HCT116 (cell line): ENCODE data around the gene ZBED5. TPM values are rescaled to one million over a fixed set of nuclear protein-coding genes. Genes with fewer than 3 reads are reported as not detected.

Source experiments
- ATAC-seq: fragments of 200-7000 bp; cut with Tn5 transposase; 2 replicates; pipeline ENCODE4 v1.9.1; 2020; ENCODE audit warnings: mild to moderate bottlenecking, moderate library complexity
- BruUV-seq: library from RNA; stranded (reverse); fragments of 400-500 nt; replicated peaks from 2 replicates; lab custom pipeline; 2021; lab: Mats Ljungman, UMichigan
- CTCF ChIA-PET: fragments of 300-600 bp; sonication (Branson Sonifier 250); formaldehyde crosslinking; loops from one replicate; lab custom pipeline; 2021; ENCODE audit warnings: antibody characterized with exemption; lab: Charles Lee
- POLR2A ChIA-PET: fragments of 300-600, 350-600 bp; sonication (Branson Sonifier 250); formaldehyde crosslinking; loops from one replicate; lab custom pipeline; 2021; ENCODE audit warnings: antibody characterized with exemption; lab: Charles Lee
- RAD21 ChIA-PET, 2 experiments: fragments of 300-600 bp; sonication (Branson Sonifier 250); formaldehyde crosslinking; loops; one replicate each; lab custom pipeline; 2023; ENCODE audit warnings: low total read pairs in 2 of 2; ENCODE audit not compliant: uncharacterized antibody in 2 of 2, unreplicated experiment in 2 of 2, low non-redundant PET in 1 of 2; lab: Charles Lee
- DNase-seq: peaks from one replicate; pipeline ENCODE4 v3.0.0-alpha.2; 2010; ENCODE audit warnings: low read depth, low spot score
- H2AFZ ChIP-seq: fragments of 200-600 bp; shearing (Covaris generic), sonication (generic); 2 replicates; pipeline ENCODE4 v1.6.1; 2017; ENCODE audit warnings: low read depth, mixed run types, mixed read lengths, antibody characterized with exemption, low read length; ENCODE audit not compliant: poor library complexity, severe bottlenecking
- H3K27ac ChIP-seq: 2 replicates; pipeline ENCODE4 v1.5.1; 2012; ENCODE audit warnings: low read depth, low read length
- H3K27me3 ChIP-seq: fragments of 200-600 bp; sonication (generic); 2 replicates; pipeline ENCODE4 v1.6.1; 2016; ENCODE audit warnings: mixed run types, low read length, mixed read lengths; ENCODE audit not compliant: insufficient read depth
- H3K36me3 ChIP-seq, 2 experiments: fragments of 200-500 bp in 1 of 2; fragments of 200-600 bp in 1 of 2; sonication (Bioruptor generic) in 1 of 2; sonication (generic) in 1 of 2; 2 replicates each; pipeline versions ENCODE4 v1.5.1 to v1.6.1; 2014 to 2016; ENCODE audit warnings: low read length in 2 of 2, inconsistent platforms in 1 of 2, mixed read lengths in 1 of 2, mixed run types in 1 of 2; ENCODE audit not compliant: insufficient read depth in 2 of 2, control insufficient read depth in 1 of 2
- H3K4me1 ChIP-seq, 2 experiments: fragments of 200-600 bp in 1 of 2; sonication (generic) in 1 of 2; 2 replicates each; pipeline versions ENCODE4 v1.5.1 to v1.6.1; 2012 to 2017; ENCODE audit warnings: low read length in 2 of 2, inconsistent platforms in 1 of 2, mild to moderate bottlenecking in 1 of 2, mixed read lengths in 1 of 2, mixed run types in 1 of 2, moderate library complexity in 1 of 2; ENCODE audit not compliant: insufficient read depth in 2 of 2, control insufficient read depth in 1 of 2
- H3K4me2 ChIP-seq: fragments of 200-600 bp; sonication (generic); 2 replicates; pipeline ENCODE4 v1.6.1; 2017; ENCODE audit warnings: mixed run types, low read length, mixed read lengths
- H3K4me3 ChIP-seq, 2 experiments: fragments of 200-600 bp in 1 of 2; sonication (generic) in 1 of 2; replicated peaks in 1 of 2; 2 replicates each; pipeline ENCODE4 v1.5.1; 2011 to 2016; ENCODE audit warnings: low read length in 2 of 2, control low read depth in 1 of 2, low read depth in 1 of 2, mild to moderate bottlenecking in 1 of 2, mixed read lengths in 1 of 2, mixed run types in 1 of 2
- H3K79me2 ChIP-seq: fragments of 200-600 bp; sonication (generic); 2 replicates; pipeline ENCODE4 v1.6.1; 2017; ENCODE audit warnings: mild to moderate bottlenecking, mixed run types, low read length, moderate library complexity, mixed read lengths; ENCODE audit not compliant: insufficient read depth
- H3K9ac ChIP-seq: fragments of 200-600 bp; sonication (generic); 2 replicates; pipeline ENCODE4 v1.6.1; 2016; ENCODE audit warnings: low read length, mixed read lengths
- H3K9me2 ChIP-seq: fragments of 200-600 bp; sonication (generic), shearing (Covaris generic); 2 replicates; pipeline ENCODE4 v1.6.1; 2017; ENCODE audit warnings: mixed run types, mild to moderate bottlenecking, moderate library complexity; ENCODE audit not compliant: insufficient read depth
- H3K9me3 ChIP-seq, 2 experiments: fragments of 200-500 bp in 1 of 2; fragments of 200-600 bp in 1 of 2; sonication (Bioruptor generic) in 1 of 2; sonication (generic) in 1 of 2; 2 replicates each; pipeline ENCODE4 v1.6.1; 2014 to 2017; ENCODE audit warnings: low read length in 2 of 2, mixed read lengths in 2 of 2, inconsistent platforms in 1 of 2, low read depth in 1 of 2, mild to moderate bottlenecking in 1 of 2, mixed run types in 1 of 2, moderate library complexity in 1 of 2; ENCODE audit not compliant: control insufficient read depth in 1 of 2, insufficient read depth in 1 of 2
- H4K20me1 ChIP-seq: fragments of 200-600 bp; sonication (generic), shearing (Covaris generic); 2 replicates; pipeline ENCODE4 v1.6.1; 2017; ENCODE audit warnings: mixed run types, mild to moderate bottlenecking, moderate library complexity; ENCODE audit not compliant: insufficient read depth
- CBX3 ChIP-seq: IDR thresholded peaks from 2 replicates; pipeline ENCODE4 v1.6.1; 2012; ENCODE audit warnings: low read depth
- ELF1 ChIP-seq: IDR thresholded peaks from 2 replicates; pipeline ENCODE4 v1.6.1; 2012; ENCODE audit warnings: low read depth, borderline replicate concordance
- POLR2AphosphoS5 ChIP-seq: IDR thresholded peaks from 2 replicates; pipeline ENCODE4 v1.6.1; 2011; ENCODE audit warnings: mild to moderate bottlenecking, low read depth, low read length, moderate library complexity
- RAD21 ChIP-seq: IDR thresholded peaks from 2 replicates; pipeline ENCODE4 v1.6.1; 2012; ENCODE audit warnings: low read depth, mild to moderate bottlenecking
- SP1 ChIP-seq: IDR thresholded peaks from 2 replicates; pipeline ENCODE4 v1.6.1; 2012; ENCODE audit warnings: low read depth
- SRF ChIP-seq: IDR thresholded peaks from 2 replicates; pipeline ENCODE4 v1.6.1; 2012; ENCODE audit warnings: low read depth
- YY1 ChIP-seq: IDR thresholded peaks from 2 replicates; pipeline ENCODE4 v1.6.1; 2011; ENCODE audit warnings: low read length, low read depth, moderate library complexity, mild to moderate bottlenecking; ENCODE audit not compliant: insufficient replicate concordance; ENCODE audit errors: extremely low read depth
- ZFX ChIP-seq: fragments of 450-650 bp; IDR thresholded peaks from 2 replicates; pipeline ENCODE4 v1.6.1; 2017
- intact Hi-C: fragments of 100-400 bp; cut with micrococcal nuclease; formaldehyde crosslinking; loops from 2 replicates; pipeline ENCODE4 v1.10.0; 2022
- total RNA-seq: library from RNA; stranded (reverse); gene quantifications from one replicate; pipeline ENCODE4 v1.2.1, GENCODE V29; 2021; ENCODE audit not compliant: unreplicated experiment

ZBED5 gene
- total RNA-seq, 1 experiment from 2014 or later = 26.8 TPM

GRCh38 chr11:10805741-10806140, 52.1 kb downstream of the ZBED5 start:
- Histone ChIP-seq H3K27ac (no peak overlapping the region), H3K9ac (no peak overlapping the region), H3K4me2 (no peak overlapping the region), H3K36me3 (peaks cover 59 to 68% of the 10 kb centered on the region in 2 experiments), H3K9me2 (no peaks in the 10 kb centered on the region), H4K20me1 (peaks cover 2% of the 10 kb centered on the region; the same call in 1 of the 2 replicates), H3K27me3 (no peaks in the 10 kb centered on the region), H3K4me1 (peaks cover 10 to 24% of the 10 kb centered on the region in 2 experiments), H3K9me3 (no peaks in the 10 kb centered on the region), H3K79me2 (peaks cover 77% of the 10 kb centered on the region), H2AFZ (no peak overlapping the region), H3K4me3 (no peak overlapping the region)
- intact Hi-C loops = loop anchor here (5.0 kb wide), 2 partner anchors 97 to 127 kb away; no protein-coding TSS in a partner anchor
- no peak for DNase-seq
- 0 out of 2 replicates have a peak, but pooled peaks have one; percentile 10 for TF ChIP-seq POLR2AphosphoS5
- TF ChIP-seq RAD21 = no peak
- ChIA-PET CTCF (no interaction called here), RAD21 (no interaction called here), POLR2A (no interaction called here)
- no TSS peak for BruUV-seq
- no peak for ATAC-seq

GRCh38 chr11:10803676-10804075, 54.2 kb downstream of the ZBED5 start:
- H4K20me1 ChIP-seq = peaks cover 13% of the 10 kb centered on the region; the same call in 1 of the 2 replicates
- ChIA-PET POLR2A (interaction anchor here (1.0 to 1.5 kb wide), 3 partner anchors 7 to 97 kb away, joined by 3 to 4 read pairs (median 3); no protein-coding TSS in a partner anchor), CTCF (interaction anchor here (1.0 to 2.3 kb wide), 3 partner anchors 11 to 130 kb away, joined by 3 to 11 read pairs (median 4); no protein-coding TSS in a partner anchor), RAD21 (no interaction called here)
- H3K27me3 ChIP-seq = no peaks in the 10 kb centered on the region
- H3K9me3 ChIP-seq = no peaks in the 10 kb centered on the region
- no peak overlapping the region for H3K4me2 ChIP-seq
- intact Hi-C loops = no loop called here
- no TSS peak for BruUV-seq
- H3K4me1 ChIP-seq = peaks cover 3 to 10% of the 10 kb centered on the region in 2 experiments; a peak in 2 of 4 replicates
- DNase-seq (no peak), ATAC-seq (no peak)
- peaks cover 80 to 89% of the 10 kb centered on the region in 2 experiments for H3K36me3 ChIP-seq
- peaks cover 95% of the 10 kb centered on the region for H3K79me2 ChIP-seq
- no peak overlapping the region for H3K27ac ChIP-seq
- no peak for TF ChIP-seq CBX3
- TF ChIP-seq SP1 = no peak
- no peak for TF ChIP-seq SRF
- TF ChIP-seq ZFX = no peak
- TF ChIP-seq ELF1 = no peak
- TF ChIP-seq YY1 = no peak
- H2AFZ ChIP-seq = no peak overlapping the region
- no peak overlapping the region for H3K4me3 ChIP-seq
- no peaks in the 10 kb centered on the region for H3K9me2 ChIP-seq
- H3K9ac ChIP-seq = no peak overlapping the region

Other genes with a start within 250 kb of the ZBED5 start
- 3.7 TPM for gene IRAG1, start 164.3 kb downstream of the ZBED5 start, total RNA-seq
- gene CTR9, start 106.8 kb downstream of the ZBED5 start, total RNA-seq = 68.4 TPM
- gene EIF4G2, start 49.1 kb downstream of the ZBED5 start, total RNA-seq = 888 TPM